ENCODE results near the gene CCR6. TPM values are rescaled to one million over a fixed set of nuclear protein-coding genes. Genes with fewer than 3 reads are reported as not detected.
A peak's percentile ranks its signal among the peaks of the same experiment; 100 is the strongest.

Gene CCR6
- total and polyA plus RNA-seq, 2 of the 8 experiments (the other 6 are each of a cell fraction or from before 2014, with no cell fraction given) = 0.06 TPM; not detected in 1

GRCh38 chr6:167119670-167120582, 3.0 kb upstream of the CCR6 start (continued):
- TF ChIP-seq ATF3 (IDR thresholded peaks at IDR 0.05; ENCODE audit: insufficient read depth, low read depth, low read length) (no peak), EP300 (IDR thresholded peaks at IDR 0.05; ENCODE audit: borderline replicate concordance in 1 of 2, low read depth in 2 of 2, low read length in 2 of 2) (no peak), KDM5A (IDR thresholded peaks at IDR 0.05; ENCODE audit: low read length) (no peak), TAF7 (optimal IDR thresholded peaks at IDR 0.05; ENCODE audit: borderline replicate concordance, low read depth, low read length) (no peak), SAP30 (IDR thresholded peaks at IDR 0.05; ENCODE audit: insufficient read depth, insufficient replicate concordance, low read length) (no peak), RAD21 (IDR thresholded peaks at IDR 0.05 in 1 of 2, conservative IDR thresholded peaks at IDR 0.05 in 1 of 2; ENCODE audit: low read depth in 2 of 2, low read length in 2 of 2) (peak in 1 of 2 experiments; percentile 11; a peak in 1 of 4 replicates), NANOG (IDR thresholded peaks at IDR 0.05; ENCODE audit: insufficient read depth, low read depth, low read length, poor library complexity, severe bottlenecking) (no peak), USF2 (IDR thresholded peaks at IDR 0.05; ENCODE audit: low read length) (no peak)

Measured in H1 (cell line).